Endothelial cell (in vitro differentiated cells): ENCODE measurements around the gene NSG2. TPM values are rescaled to one million over a fixed set of nuclear protein-coding genes. Genes with fewer than 3 reads are reported as not detected.

Experiments used
- DNase-seq: peaks from one replicate; pipeline ENCODE4 v3.0.0; 2021; ENCODE audit warnings: low spot score
- H3K27ac Mint-ChIP-seq: one replicate; pipeline ENCODE4 v1.8.0; 2021; ENCODE audit warnings: mixed read lengths, inconsistent platforms; ENCODE audit not compliant: unreplicated experiment
- H3K27me3 Mint-ChIP-seq: one replicate; pipeline ENCODE4 v1.8.0; 2021; ENCODE audit warnings: mild to moderate bottlenecking, moderate library complexity, mixed read lengths, inconsistent platforms; ENCODE audit not compliant: unreplicated experiment
- H3K36me3 Mint-ChIP-seq: one replicate; pipeline ENCODE4 v1.8.0; 2021; ENCODE audit warnings: mild to moderate bottlenecking, low read depth, mixed read lengths, inconsistent platforms; ENCODE audit not compliant: unreplicated experiment
- H3K4me1 Mint-ChIP-seq: one replicate; pipeline ENCODE4 v1.8.0; 2021; ENCODE audit warnings: mild to moderate bottlenecking, mixed read lengths, inconsistent platforms; ENCODE audit not compliant: unreplicated experiment
- H3K4me3 Mint-ChIP-seq: one replicate; pipeline ENCODE4 v1.8.0; 2021; ENCODE audit warnings: mild to moderate bottlenecking, mixed read lengths, inconsistent platforms; ENCODE audit not compliant: unreplicated experiment
- H3K9me3 Mint-ChIP-seq: one replicate; pipeline ENCODE4 v1.8.0; 2021; ENCODE audit warnings: mixed read lengths, inconsistent platforms; ENCODE audit not compliant: unreplicated experiment
- total RNA-seq: library from RNA; stranded (reverse); fragmentation: NEBNext Ultra II Directional; extraction: Animal tissue kit (Norgen Biotek cat#: 25700); gene quantifications from one replicate; pipeline ENCODE4 v1.2.1, GENCODE V29; 2021; ENCODE audit not compliant: unreplicated experiment
- TF ChIP-seq, protein P1 (sequence below): fragments of 200-600 bp; sonication (generic); IDR thresholded peaks from one replicate; pipeline ENCODE4 v1.5.0; 2021; ENCODE audit warnings: antibody characterized with exemption; ENCODE audit not compliant: unreplicated experiment

Gene NSG2
- total RNA-seq, 1 donor from 2014 or later: not detected

DNA sequence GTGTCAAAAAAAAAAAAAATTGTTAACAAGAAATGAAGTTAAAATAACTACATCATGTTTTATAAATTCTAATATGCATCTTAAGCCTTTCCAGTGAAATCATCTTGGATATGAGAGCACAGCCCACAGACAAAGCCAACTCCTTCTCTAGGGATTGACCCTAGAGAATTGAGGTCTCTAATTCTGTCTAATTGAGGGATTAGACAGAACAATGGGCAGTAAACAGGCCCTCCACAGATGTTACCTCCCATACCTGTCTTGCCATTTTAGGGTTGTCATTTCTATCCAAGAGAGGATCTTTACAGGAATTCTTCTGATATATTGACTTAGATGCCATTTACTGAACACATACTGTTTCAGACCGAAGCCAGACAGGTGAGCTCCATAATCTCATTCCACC lies 42.3 kb downstream of the NSG2 start:
- Mint-ChIP-seq H3K27ac (no peak overlapping the region), H3K4me1 (peaks cover 15% of the 10 kb centered on the region), H3K36me3 (no peaks in the 10 kb centered on the region), H3K4me3 (no peak overlapping the region), H3K9me3 (no peaks in the 10 kb centered on the region), H3K27me3 (peaks cover 6% of the 10 kb centered on the region)
- TF ChIP-seq, protein P1, sequence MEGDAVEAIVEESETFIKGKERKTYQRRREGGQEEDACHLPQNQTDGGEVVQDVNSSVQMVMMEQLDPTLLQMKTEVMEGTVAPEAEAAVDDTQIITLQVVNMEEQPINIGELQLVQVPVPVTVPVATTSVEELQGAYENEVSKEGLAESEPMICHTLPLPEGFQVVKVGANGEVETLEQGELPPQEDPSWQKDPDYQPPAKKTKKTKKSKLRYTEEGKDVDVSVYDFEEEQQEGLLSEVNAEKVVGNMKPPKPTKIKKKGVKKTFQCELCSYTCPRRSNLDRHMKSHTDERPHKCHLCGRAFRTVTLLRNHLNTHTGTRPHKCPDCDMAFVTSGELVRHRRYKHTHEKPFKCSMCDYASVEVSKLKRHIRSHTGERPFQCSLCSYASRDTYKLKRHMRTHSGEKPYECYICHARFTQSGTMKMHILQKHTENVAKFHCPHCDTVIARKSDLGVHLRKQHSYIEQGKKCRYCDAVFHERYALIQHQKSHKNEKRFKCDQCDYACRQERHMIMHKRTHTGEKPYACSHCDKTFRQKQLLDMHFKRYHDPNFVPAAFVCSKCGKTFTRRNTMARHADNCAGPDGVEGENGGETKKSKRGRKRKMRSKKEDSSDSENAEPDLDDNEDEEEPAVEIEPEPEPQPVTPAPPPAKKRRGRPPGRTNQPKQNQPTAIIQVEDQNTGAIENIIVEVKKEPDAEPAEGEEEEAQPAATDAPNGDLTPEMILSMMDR: no peak
- DNase-seq: no peak

DNA sequence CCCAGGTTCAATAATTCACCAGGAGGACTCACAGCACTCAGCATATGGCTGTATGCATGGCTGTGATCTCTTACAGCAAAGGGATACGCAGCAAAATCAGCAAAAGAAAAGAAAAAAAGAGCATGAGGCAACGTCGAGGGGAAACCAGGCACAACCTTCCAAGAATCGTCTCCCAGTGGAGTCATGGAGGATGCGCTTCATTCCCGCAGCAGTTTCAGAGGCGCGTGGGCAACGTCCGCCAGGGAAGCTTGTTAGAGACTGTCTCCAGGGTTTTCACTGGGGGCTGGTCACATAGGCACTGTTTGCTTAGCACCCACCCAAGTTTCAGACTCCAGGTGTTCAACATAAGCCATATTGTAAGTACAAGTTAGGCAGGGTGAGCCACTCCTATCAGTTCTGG lies 44.6 kb downstream of the NSG2 start:
- DNase-seq: no peak
- Mint-ChIP-seq H3K4me1 (peaks cover 15% of the 10 kb centered on the region), H3K27me3 (peaks cover 6% of the 10 kb centered on the region), H3K27ac (no peak overlapping the region), H3K9me3 (no peaks in the 10 kb centered on the region), H3K36me3 (no peaks in the 10 kb centered on the region), H3K4me3 (no peak overlapping the region)
- TF ChIP-seq, protein P1: no peak

DNA sequence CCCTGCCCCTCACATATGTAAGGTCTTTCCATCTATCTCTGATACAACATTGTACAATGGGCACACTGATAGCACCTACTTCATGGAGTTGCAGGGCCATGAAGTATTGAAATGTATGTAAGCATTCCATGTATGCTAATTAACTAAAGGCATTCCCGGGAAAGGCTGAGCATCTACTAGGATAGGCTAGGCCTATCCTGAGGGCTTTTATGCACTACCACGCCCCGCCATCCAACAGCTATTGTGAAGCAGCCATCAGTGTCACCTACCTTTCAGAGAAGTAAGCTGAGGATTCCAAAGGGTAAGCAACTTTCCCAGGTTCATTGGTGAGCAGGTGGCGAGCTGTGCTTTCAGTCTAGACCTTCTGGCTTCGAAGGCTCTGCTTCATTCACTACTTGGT lies 47.6 kb downstream of the NSG2 start:
- Mint-ChIP-seq H3K27ac (no peak overlapping the region), H3K36me3 (no peaks in the 10 kb centered on the region), H3K27me3 (peaks cover 6% of the 10 kb centered on the region), H3K4me1 (peaks cover 13% of the 10 kb centered on the region), H3K9me3 (no peaks in the 10 kb centered on the region), H3K4me3 (no peak overlapping the region)
- TF ChIP-seq, protein P1: no peak
- no peak for DNase-seq

DNA sequence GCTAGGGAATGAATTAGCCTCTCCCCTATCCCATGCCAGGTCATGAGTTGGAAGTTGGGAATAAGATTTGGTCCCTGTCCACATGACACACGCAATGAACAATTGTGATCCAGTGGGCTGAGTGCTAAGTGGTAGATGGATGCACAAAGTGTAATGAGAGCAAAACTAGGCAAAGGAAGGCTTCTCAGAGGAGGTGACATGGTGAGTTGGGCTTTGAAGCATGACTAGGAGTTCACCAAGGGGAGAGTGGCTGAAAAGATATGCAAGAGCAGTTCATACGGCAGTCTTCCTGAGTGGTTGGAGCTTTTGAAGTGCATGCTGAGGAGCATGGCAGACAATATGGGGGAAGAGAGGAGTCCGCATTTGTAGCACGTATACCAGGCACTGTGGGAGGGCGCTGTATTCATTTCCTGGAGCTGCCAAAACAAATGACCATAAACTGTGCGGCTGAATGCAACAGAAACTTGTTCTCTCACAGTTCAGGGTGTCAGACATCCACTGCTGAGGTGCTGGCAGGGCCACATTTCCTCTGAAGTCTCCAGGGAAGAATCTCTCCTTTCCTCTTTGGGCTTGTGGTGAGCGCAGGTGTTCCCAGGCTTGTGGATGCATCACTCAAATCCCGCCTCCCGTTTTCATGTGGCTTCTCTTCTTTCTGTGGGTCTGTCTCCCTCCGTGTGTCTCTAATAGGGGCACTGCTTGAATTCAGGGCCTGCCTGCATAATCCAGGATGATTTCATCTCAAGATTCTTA lies 49.5 kb downstream of the NSG2 start:
- TF ChIP-seq, protein P1: no peak
- no peak for DNase-seq
- Mint-ChIP-seq H3K36me3 (no peaks in the 10 kb centered on the region), H3K27me3 (peaks cover 6% of the 10 kb centered on the region), H3K4me3 (no peak overlapping the region), H3K27ac (no peak overlapping the region), H3K9me3 (no peaks in the 10 kb centered on the region), H3K4me1 (peaks cover 3% of the 10 kb centered on the region)

DNA sequence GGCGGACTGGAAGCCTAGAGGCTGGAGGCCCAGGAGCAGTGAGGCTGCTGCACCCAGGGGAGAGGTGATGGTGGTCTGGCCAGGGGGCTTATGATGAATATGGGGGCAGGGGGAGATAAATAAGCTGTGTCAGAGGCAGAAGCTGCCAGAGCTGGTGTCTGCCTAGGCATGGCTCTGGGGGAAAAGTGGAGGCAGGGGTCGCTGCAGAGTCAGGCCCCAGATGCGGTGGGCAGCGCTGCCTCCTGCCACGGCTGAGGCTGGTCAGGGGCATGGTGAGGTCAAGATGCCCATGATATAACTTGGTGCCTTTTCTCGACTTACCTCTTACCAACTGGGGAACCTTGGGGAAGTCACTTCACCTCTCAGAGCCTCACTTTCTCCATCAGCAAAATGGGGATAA lies 51.1 kb downstream of the NSG2 start:
- H3K9me3 Mint-ChIP-seq: no peaks in the 10 kb centered on the region
- DNase-seq: no peak
- no peak overlapping the region for H3K4me3 Mint-ChIP-seq
- H3K27ac Mint-ChIP-seq: no peak overlapping the region
- no peaks in the 10 kb centered on the region for H3K4me1 Mint-ChIP-seq
- no peaks in the 10 kb centered on the region for H3K36me3 Mint-ChIP-seq
- peaks cover 3% of the 10 kb centered on the region for H3K27me3 Mint-ChIP-seq
- TF ChIP-seq, protein P1: no peak
